T-helper 22 cell (primary cell): Measurements from ENCODE around the gene MIGA2.
"Not testable (repeated sequence)": the region's sequence is repeated elsewhere in the genome, so short reads cannot be mapped to it uniquely, and the experiment has no call there.

Source experiments
- DNase-seq: peaks from one replicate; pipeline ENCODE4 v3.0.0-alpha.2; 2020; ENCODE audit warnings: low read depth

The MIGA2 gene

DNA sequence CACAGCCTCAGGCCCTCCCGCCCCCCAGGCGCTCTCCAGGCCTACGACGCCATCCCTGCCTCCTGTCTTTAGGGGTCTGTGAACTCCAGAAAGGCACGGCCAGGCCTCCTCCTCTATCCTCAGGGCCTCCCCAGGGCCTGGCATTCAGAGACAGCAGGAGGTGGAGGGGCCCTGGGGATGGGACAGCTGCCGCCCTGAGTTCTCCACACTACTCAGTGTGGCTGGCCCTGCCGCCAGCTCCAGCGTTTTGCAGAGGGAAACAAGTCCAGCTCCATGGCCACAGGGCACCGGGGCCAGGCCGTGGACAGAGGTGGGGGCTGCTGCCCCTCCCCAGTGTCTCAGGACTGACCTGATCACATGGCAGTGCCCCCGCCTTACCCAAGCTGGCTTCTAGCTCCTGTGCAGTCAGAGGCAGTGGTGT is 24.7 kb upstream of the MIGA2 start:
- DNase-seq: no peak

DNA sequence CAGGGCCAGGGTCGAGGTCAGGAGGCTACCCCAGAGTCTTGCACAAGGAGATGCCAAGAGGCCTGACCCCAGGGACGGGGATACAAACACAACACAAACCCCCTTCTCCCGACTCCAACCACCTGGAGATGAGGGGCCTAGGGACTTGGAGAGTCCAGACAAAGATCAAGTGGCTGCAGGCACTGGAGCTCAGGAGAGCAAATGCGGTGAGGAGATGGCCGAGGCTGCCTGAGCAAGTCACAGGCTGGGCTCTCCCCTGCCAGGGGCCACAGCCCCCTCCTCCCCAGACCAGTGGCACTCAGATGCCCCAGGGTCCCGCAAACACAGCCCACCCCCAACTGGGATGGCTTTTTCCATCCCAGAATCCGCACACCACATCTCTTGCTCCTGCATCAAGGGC is 24.1 kb upstream of the MIGA2 start:
- no peak for DNase-seq

DNA sequence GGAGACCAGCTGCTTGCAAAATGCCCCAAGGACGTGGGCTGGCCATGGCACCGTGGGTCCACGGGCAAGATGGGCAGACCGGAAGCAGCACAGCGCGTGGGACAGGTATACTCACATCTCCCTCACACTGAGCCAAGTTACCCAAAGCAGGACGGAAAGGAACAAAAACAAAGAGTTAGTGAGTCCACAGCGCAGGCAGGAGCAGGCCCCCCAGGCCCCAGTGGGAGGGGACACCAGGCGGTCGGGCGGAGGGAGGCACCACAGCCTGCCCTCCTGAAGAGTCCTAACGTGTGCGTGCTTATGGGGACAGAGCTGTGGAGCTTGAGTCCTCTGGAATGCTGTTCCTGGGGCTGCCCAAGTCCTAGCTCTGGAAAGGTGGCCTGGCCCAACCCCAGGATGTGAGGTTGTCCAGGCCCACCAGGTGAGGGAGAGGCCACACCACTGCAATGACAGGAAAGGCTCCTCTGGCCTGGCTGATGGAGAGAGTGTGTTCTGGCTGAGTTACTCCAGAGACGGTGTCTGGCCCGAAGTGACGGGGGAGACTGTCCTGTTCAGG is 23.5 kb upstream of the MIGA2 start:
- DNase-seq: no peak

DNA sequence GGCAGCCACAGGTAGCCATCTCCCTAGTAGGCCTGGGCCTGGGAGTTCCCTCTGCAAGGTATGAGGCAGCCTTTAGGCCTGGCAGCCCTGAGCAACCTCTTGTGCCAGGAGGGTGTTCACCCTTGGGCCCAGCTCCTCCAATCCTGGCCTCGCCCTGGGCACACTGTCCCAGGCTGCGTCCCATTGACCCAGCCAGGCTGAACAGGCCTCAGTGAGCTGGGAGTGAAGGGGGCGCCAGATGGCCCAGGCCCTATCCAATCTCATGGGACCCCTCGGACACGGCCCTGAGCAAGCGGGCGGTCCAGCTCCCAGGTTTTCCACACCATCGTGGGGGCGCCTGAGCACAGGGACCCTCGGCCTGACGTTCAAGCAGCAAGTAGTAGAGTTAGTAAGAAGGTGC is 22.8 kb upstream of the MIGA2 start:
- no peak for DNase-seq

DNA sequence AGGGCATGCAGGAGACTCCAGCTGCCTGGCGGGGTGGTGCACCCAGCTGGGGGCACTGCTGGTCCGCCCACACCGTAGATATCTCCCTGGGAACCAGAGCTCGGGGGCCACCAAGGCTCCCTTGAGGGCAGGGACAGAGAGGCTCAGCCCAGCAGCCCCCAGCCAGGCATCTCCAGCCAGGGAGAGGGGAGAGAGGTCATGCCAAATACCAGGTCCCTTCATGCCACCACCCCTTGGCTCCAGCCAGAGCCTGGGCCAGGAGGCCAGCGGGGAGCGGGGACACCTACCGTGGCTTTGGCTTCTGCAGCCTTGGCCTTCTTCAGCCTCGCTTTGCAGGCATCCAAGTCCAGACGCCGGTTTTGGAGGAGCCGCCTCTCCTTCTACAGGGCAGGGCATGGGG is 22.3 kb upstream of the MIGA2 start:
- DNase-seq: no peak

DNA sequence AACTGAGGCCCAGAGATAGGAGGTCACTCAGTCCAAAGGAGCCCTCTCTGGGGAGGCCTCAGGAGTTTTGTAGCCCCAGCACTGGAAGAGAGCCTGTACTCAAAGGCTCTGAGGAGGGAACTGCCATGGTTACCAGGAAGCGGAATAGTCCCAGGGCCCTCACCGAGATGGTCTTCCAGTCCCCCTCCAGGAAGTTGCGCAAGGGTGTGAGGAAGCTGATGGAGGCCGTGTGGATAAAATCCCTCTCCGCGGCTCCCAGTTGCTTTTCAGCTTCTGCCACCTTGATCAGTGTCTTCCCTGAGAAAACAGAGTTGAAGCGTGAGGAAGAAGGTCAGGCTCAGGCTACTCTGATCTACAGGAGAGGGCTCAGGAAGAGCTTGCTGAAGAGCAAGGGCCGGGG is 21.8 kb upstream of the MIGA2 start:
- no peak for DNase-seq

DNA sequence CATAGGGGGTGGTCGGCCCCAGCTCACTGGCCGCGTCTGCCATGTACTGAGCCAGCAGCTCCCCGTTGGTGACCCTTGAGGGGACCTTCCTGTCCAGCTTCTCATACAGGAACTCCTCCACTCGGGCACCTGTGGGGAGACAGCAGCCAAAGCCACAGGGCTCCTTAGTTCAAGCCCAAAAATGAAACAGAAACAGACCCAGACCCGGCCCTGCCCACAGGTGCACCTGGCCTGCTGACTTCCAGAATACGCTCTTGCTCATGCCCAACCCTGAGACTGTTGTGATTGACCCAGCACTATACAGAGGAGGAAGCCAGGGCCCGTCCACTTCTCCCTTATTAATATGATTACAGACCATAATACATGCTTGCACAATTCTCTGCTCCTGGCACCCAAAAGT is 15.3 kb upstream of the MIGA2 start:
- no peak for DNase-seq

DNA sequence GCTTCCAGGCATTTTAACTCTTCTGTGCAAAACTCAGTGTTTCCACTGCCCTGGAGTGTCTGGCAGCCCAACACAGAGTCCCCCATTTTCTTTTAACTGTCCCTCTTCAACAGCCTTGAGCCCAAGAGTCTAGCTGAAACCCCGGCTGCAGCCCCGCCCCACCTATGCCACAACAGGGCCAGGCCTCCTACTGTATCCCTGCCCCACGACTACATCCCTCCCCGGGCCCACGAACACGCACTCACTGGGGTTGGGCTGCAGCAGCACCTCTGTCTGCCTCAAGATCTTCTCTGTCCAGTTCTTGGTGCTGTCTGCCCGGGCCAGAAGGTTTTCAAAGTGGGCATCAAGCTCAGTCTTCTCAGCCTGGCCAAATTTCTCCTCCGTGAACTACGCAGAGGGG is 14.4 kb upstream of the MIGA2 start:
- DNase-seq: no peak

DNA sequence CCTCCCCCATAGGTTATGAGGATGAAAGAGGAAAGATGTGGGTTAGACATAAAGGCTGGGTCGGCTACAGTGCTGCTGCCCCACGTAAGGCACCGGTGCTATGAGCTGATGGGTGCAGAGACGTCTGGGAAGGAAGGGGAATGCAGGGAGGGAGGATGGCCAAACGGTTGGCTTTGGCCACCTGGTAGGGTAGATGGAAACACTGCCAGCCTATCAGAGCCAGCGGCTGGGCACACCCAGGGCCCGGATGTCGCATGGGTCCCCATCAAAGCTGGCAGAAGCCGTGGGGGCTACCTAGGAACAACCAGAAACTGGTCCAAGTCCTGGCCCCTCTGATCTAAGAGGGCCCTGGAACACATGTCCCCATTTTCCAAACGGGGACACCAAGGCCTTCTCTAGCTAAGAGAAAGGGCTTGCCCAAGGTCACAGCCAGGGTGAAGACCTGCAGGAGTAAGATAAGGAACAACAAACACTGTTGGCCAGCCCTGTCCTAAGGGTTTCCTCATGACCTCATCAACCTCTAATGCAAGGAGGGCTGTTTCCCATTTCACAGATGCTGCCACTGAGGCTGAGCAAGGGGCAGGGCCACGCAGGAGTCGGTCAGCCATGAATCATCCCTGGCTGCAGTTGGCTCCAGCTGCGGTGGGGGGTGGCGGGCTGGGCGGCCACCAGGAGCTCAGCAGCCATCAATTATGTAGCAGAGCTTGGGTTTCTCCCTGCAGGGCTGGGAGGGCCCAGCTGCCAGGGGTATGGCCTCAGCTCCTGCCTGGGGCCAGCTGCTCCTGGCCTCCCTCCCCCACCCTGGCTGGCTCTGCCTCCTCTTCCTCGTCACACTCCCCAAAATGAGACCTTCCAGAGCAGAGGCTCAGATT is 13.2 kb upstream of the MIGA2 start:
- no peak for DNase-seq

DNA sequence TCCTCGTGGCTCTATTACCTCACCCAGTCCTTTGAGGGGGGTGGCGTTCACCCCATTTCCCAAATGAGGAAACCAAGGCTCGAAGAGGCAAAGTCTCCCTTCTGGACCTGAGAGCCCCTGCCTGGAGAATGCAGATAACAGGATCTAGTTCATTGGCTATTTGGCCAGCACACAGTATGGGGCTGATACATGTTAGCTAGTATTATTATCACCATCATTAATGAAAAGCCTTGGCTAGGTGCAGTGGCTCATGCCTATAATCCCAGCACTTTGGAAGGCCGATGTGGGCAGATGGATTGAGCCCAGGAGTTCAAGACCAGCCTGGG is 12.6 kb upstream of the MIGA2 start:
- no peak for DNase-seq

DNA sequence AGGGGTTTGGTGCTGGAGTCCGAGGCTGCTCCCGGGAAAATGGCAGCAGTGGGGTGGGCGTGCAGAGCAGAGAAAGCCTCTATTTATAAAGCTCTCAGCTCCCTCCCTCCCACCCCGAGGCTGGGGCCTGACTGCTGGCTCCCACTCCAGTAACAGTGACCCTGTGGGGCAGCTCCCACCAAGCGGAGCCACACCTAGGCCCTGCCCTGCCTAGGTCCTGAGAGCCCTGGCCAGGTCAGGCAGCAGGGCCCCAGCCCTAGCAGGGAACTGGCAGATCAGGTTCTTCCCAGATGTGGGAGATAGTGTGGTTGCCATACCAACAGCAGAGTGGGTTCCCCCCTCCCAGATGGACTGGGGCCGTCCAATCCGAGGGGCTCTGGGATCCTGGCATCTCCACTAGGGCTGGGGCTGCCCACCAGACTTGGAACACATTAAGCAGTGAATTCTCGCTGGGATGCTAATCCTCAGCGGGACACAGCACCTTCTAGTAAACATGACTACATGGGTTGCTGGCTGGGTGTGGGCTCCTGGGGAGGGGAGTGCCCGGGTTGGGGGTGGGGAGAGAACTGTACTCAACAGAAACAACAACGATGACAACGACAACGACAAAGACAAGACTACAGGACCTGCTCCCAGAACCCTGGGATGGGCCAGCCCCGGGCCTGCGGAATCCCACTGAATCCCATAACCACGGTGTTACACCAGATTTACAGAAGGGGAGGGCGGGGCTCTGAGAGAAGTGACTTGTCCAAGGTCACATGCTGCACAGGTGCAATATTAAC is 9.8 kb upstream of the MIGA2 start:
- DNase-seq: no peak

DNA sequence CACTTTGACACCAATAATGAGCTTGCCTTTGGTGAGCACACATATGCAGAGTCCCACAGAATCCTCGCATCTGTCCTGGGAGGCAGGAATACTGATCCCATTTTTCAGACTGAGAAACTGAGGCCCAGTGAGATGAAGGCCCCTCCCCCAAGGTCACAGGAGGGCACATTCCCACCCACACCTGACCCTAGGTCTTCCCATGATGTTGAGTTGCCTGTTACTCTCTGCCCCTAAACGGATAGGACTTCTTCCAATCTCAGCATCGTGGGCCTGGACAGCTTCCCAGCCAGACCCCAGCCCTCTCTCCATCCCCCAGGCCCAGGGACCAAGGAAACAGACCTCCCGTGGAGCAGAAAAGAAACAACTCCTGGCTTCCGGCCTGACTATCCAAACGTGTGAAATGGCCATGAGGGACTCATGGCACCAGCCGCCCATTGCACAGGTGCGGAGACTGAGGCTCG is 9.2 kb upstream of the MIGA2 start:
- no peak for DNase-seq

DNA sequence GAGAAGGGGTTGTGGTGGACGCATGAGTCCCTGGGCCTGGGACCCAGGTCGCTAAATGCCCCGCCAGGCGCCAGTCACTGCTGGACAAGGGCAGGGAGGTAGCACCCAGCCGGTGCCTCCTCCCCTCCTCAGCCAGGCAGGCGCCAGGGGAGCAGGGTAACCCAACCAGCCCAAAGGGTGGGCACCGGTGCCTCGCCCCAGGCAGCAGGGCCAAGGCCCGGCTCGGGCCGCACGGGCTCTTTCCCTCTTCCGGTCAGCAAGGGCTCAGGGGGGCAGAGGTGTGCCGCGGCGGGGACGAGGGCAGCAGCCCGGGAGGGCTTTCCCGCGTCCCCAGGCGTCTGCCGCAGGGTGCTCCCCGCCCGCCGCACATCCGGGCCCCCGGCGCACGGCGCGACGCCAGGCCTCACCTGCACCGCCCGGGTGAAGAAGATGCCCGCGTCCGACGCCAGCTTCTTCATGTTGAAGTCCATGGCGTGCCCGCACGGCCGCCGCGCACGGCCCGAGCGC is 8.7 kb upstream of the MIGA2 start:
- DNase-seq: no peak

DNA sequence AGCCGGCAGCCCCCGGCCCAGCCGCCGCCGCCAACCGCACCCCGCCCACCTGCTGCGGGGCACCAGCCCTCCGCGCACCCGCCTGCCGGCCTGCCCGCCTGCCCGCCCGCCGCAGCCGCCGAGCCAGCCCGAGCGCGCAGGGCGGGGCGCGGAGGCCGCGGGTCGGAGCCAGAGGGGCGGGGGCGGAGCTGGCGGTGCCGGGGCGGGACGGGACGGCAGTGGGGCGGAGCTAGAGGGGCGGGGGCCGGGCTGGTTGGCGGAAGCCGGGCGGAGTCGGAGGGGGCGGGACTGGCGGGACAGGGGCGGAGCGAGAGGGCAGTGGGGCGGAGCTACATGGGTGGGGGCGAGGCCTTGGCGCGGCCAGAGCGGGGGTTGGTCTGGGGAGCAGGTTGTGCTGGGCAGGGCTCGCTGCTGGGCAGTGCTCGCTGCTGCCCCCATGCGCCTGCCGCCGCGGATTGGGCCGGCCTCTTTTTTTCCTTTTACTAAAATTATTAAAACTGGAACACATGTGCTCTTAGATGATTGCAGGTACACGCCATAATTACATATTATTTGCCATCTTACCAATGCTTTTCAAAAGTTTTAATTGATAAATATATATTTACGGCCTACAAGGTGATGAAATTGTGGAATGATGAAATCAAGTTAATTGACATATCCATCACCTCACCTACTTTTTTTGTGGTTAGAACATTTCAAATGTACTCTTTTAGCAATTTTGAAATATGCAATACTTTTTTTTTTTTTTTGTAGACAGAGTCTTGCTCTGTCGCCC is 8.0 kb upstream of the MIGA2 start, which contains the start of gene SH3GLB2:
Gene SH3GLB2, minus strand, starts transcription at position 140 of the 775 bp plus-strand sequence. CDS start 177 bp downstream, outside the sequence.
- peak; percentile 84 for DNase-seq

DNA sequence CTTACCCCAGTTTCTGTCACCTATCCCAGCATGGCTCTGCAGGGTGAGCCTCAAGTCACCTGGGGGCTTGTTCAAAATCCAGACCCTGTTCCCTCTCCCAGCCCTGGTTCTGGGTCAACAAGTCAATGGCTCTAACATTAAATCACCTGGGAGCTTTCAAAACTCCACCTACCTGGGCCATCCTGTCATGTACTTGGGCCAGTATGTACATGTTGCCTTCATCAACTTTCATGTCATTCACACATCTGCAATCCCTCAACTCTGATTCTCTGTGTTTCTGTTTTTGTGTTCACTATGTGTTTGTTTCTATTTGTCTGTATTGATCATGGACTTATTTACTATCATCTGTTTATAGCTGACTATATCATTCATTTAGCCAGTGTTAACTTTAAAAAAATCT is 6.2 kb upstream of the MIGA2 start:
- DNase-seq: no peak

DNA sequence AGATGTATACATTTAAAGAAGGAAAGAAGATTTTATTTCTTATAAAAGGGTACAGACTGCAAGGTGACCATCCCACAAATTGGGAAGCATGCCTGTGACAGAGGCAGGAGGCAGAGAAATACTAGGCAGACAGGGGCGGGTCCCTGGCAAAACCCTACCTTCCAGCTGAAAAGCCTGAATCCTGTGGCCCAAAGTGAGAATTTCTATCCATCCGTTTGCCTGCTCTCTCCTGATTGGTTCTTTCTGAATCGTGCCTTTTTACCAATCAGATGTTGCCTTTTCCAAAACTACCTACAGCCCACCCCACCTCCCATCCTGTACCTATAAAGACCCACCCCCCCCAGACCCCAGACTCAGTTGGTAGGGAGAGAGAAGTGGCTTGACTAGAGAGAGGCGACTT is 4.9 kb upstream of the MIGA2 start:
- no peak for DNase-seq

DNA sequence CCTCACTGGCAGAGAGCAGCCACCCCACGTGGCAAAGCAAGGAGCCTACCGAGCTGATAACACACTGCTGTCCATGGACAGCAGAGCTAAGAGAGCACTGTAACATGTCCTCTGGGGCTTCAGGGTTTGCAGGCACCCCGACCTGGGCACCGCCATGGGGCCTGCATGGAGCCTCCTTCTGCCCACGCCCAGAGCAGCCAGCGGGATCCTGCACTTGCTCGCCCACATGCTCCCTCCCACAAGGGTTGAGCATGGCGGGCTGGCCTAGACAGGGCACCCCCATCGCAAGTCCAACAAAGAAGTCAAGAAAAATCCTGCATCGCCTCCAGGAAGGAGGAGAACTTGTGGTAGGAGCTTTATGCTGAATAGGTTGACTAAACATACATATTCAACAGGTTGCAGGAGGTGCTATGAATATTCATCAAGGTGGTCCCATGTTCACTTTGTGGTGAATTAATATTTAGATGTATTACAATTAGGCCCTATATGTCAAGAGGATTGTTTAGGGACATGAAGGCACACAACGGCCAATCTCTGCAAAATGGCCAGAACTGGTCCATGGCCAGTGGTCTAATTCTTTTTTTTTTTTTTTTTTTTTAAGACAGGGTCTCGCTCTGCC is 3.8 kb upstream of the MIGA2 start:
- no peak for DNase-seq

DNA sequence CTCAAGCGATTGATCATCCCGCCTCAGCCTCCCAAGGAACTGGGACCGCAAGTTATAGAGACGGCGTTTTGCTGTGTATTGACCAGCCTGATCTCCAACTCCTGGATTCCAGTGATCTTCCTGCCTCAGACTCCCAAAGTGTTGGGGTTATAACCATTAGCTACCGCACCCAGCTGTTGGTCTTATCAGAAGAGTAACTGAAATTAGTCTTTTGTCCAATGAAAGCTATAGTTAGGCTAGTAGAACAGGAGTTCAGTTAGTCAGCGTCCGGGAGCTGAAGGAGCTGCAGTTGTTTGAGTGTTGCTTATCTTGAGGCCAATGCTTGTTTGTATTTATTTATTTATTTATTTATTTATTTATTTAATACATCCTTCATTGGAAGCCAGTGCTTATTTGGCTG is 3.2 kb upstream of the MIGA2 start:
- no peak for DNase-seq

DNA sequence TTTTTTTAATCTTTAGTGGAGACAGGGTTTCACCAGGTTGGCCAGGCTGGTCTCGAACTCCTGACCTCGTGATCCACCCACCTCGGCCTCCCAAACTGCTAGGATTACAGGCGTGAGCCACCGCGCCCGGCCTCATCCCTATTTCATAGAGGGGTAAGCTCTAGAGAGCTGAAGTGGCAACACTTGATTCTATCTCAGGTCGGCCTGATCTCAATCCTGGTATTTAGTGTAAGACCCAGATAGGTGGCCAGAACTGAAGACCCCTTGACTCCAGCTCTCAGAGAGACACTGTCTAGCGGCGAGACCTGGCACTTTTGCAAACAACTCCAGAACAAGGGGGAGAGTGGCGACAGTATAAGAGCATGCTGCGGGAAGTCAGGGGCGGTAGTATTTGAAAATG is 588 bp upstream of the MIGA2 start:
- not testable (repeated sequence) for DNase-seq

DNA sequence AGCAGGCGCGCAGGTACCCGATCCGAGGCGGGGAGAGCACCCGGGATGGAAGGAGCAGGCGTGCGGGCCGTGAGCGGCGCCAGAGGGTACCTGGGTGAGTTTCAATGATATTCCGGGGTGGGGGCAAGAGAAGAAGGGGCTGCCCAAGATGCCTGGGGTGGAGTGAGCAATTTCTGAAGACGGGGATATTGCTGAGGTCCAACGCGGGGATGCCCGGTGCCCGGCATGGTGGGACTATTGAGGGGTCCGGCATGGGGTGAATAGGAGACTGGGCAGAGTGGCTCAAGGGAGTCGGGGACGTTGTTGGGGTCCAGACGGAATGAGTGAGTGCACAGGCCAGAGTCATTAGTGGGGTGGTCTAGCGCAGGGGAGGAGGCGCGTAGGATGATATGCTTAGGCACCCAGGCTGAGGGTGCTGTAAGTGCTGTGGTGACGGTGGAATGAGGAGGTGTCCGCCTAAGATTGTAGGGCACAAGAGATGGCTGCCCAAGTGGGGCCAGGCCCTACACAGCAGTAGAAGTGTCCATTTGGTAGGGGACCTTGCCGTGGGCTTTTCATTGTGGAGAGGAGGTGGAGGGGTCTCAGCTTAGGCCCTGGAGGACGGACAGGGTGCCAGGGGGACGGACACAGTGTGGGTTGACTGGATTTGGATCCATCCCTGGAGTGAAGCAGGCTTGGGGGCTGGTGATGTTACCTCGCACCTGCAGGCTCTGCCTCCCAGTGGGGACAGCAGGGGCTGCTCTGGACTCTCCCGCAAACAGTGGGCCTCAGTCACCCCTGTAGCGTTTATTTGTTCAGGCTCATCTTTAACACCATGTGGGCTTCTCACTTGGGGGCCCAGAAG is 719 bp downstream of the MIGA2 start:
- no peak for DNase-seq

DNA sequence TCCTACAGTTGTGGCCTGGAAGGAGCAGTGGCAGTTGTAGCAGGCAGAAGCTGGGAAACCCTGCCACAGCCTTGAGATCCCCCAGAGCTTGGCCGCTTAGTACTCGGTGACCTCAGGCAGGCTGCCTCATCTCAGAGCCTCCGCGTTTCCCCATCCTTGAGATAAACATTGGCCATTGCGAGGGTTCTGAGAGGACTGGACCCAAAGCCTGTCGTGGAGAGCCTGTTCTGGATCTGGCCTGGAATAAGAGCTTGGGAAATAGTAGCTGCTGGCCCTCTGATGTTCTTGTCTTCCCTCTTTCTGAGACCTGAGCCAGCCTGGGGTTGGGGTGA is 1.3 kb downstream of the MIGA2 start:
- DNase-seq: no peak
